Endothelial cell (in vitro differentiated cells): Measurements from ENCODE around the gene CIDEC. TPM values are rescaled to one million over a fixed set of nuclear protein-coding genes. Genes with fewer than 3 reads are reported as not detected.

Experiments
- DNase-seq: peaks from one replicate; pipeline ENCODE4 v3.0.0; 2021; ENCODE audit warnings: low spot score
- H3K27ac Mint-ChIP-seq: one replicate; pipeline ENCODE4 v1.8.0; 2021; ENCODE audit warnings: mixed read lengths, inconsistent platforms; ENCODE audit not compliant: unreplicated experiment
- H3K27me3 Mint-ChIP-seq: one replicate; pipeline ENCODE4 v1.8.0; 2021; ENCODE audit warnings: mild to moderate bottlenecking, moderate library complexity, mixed read lengths, inconsistent platforms; ENCODE audit not compliant: unreplicated experiment
- H3K36me3 Mint-ChIP-seq: one replicate; pipeline ENCODE4 v1.8.0; 2021; ENCODE audit warnings: mild to moderate bottlenecking, low read depth, mixed read lengths, inconsistent platforms; ENCODE audit not compliant: unreplicated experiment
- H3K4me1 Mint-ChIP-seq: one replicate; pipeline ENCODE4 v1.8.0; 2021; ENCODE audit warnings: mild to moderate bottlenecking, mixed read lengths, inconsistent platforms; ENCODE audit not compliant: unreplicated experiment
- H3K4me3 Mint-ChIP-seq: one replicate; pipeline ENCODE4 v1.8.0; 2021; ENCODE audit warnings: mild to moderate bottlenecking, mixed read lengths, inconsistent platforms; ENCODE audit not compliant: unreplicated experiment
- H3K9me3 Mint-ChIP-seq: one replicate; pipeline ENCODE4 v1.8.0; 2021; ENCODE audit warnings: mixed read lengths, inconsistent platforms; ENCODE audit not compliant: unreplicated experiment
- total RNA-seq: library from RNA; stranded (reverse); fragmentation: NEBNext Ultra II Directional; extraction: Animal tissue kit (Norgen Biotek cat#: 25700); gene quantifications from one replicate; pipeline ENCODE4 v1.2.1, GENCODE V29; 2021; ENCODE audit not compliant: unreplicated experiment
- TF ChIP-seq, protein P1 (sequence below): fragments of 200-600 bp; sonication (generic); IDR thresholded peaks from one replicate; pipeline ENCODE4 v1.5.0; 2021; ENCODE audit warnings: antibody characterized with exemption; ENCODE audit not compliant: unreplicated experiment

CIDEC gene
- total RNA-seq, 1 donor from 2014 or later = not detected

DNA sequence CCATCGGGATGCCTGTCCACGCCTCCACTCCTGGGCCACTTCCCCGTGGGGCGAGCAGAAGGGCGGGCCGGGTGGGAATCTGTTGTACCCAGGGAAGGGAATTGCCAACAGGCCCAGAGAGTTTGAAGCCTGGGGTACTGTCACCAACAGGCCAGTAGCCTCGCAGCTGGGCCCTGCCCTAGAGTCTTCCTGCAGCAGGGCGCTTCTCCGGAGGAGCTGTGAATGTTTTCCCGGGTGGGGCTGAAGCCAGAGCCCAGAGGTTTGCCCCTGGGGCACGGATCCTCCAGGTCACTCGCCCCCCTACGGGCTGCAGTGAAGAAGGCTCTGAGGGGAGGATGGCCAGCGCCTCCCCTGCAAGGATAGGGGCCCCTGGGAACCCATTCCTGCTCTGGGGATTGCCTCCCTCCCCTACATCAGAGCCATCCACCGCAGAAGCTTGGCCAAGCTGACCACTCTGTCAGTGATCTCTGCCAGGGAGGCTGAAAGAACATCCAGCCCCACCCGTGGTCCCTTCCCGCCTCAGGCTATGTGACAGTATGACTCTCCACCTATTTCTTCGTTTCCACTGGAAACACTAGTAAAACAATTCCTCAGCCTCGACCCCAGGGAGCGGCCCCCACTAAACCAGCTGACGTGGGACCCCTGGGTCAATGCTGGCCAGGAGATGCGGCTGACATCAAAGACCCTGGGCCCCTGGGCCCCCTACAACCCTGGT, 16.8 kb downstream of the CIDEC start:
- TF ChIP-seq, protein P1, sequence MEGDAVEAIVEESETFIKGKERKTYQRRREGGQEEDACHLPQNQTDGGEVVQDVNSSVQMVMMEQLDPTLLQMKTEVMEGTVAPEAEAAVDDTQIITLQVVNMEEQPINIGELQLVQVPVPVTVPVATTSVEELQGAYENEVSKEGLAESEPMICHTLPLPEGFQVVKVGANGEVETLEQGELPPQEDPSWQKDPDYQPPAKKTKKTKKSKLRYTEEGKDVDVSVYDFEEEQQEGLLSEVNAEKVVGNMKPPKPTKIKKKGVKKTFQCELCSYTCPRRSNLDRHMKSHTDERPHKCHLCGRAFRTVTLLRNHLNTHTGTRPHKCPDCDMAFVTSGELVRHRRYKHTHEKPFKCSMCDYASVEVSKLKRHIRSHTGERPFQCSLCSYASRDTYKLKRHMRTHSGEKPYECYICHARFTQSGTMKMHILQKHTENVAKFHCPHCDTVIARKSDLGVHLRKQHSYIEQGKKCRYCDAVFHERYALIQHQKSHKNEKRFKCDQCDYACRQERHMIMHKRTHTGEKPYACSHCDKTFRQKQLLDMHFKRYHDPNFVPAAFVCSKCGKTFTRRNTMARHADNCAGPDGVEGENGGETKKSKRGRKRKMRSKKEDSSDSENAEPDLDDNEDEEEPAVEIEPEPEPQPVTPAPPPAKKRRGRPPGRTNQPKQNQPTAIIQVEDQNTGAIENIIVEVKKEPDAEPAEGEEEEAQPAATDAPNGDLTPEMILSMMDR = no peak
- no peak overlapping the region for H3K27ac Mint-ChIP-seq
- H3K9me3 Mint-ChIP-seq = no peaks in the 10 kb centered on the region
- DNase-seq = no peak
- H3K36me3 Mint-ChIP-seq = no peaks in the 10 kb centered on the region
- no peak overlapping the region for H3K4me3 Mint-ChIP-seq
- H3K4me1 Mint-ChIP-seq = no peaks in the 10 kb centered on the region
- peaks cover 6% of the 10 kb centered on the region for H3K27me3 Mint-ChIP-seq

DNA sequence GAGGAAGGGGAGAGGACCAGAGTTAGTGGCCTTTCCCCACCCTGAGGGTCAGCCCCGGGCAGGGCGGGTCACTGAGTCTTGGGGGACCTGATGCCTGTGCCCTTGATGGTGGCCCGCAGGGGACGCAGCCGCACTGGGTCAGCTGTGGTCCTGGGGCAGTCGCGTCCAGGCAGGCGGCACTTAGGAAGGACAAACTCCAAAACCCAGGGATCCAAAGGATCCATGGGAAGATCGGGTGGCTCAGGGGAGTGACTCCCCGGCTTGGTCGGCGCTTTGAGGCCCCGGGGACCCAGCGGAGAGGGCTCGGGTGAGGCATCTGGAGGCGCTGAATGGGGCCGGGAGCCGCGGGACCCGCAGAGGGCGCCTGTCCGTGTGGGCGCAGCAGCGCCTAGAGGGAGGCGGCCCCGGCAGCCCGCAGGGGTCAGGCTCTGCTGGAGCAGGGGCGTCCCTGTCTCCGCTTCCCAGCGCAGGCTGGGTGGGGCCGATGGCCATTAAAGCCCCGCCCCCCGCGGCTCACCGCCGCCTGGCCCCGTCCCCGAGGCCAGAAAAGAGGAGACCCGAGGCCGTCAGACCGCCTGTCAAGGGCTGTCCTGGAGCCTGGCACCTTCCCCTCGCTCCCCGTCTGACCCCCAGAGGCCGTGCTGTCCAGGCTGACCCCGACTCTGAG, 17.5 kb downstream of the CIDEC start:
- no peak overlapping the region for H3K27ac Mint-ChIP-seq
- TF ChIP-seq, protein P1 = no peak

DNA sequence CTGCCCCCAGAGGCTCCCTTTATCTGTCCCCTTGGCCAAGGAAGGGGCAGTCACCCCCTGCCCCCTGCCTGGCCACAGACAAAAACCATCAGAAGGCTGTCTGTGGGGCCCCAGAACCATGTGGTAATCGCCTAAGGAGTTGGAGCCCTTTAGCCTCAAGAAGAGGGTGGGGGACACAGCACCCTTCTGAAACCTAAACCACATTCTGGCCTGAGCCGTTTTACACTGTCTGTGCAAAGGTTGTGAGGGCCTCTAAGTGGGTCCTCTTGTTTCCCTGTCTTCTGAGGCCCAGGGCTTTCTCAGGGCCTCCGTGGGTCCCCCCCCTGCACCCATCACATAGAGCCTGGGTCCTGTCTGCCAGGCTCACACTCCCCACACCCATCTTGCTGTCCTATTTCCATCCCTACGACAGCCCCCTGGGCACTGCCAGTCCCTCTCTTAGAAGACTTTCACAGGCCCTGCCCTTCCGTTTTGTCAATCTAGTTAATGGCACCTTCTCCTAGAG, 18.4 kb downstream of the CIDEC start:
- H3K27ac Mint-ChIP-seq = no peak overlapping the region

More for the DNA sequence above, 17.5 kb downstream of the CIDEC start:
- Mint-ChIP-seq H3K4me3 (no peak overlapping the region), H3K9me3 (no peaks in the 10 kb centered on the region), H3K4me1 (no peaks in the 10 kb centered on the region), H3K27me3 (peaks cover 6% of the 10 kb centered on the region), H3K36me3 (no peaks in the 10 kb centered on the region)
- DNase-seq = peak; percentile 48

DNA sequence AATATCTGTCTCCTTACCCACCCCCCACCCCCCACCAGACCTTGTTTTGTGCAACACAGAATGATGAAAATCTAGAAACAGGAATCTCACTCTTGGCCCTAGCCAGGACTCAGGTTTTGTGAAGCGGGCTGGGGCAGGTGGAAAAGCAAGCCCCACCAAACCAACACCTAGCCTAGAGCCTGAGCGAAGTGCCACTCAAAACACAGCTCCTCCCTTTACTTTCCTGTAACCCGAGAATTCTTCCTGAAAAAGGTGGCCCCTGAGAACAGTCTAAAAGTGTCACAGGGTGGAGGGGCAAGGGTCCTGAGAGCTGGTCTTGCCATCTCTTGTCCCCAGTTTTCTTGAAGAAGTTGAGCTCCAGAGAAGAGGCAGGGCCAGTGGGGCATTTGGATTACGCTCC, 18.9 kb downstream of the CIDEC start:
- H3K4me3 Mint-ChIP-seq = no peak overlapping the region
- H3K4me1 Mint-ChIP-seq = no peaks in the 10 kb centered on the region
- H3K27ac Mint-ChIP-seq = no peak overlapping the region
- no peaks in the 10 kb centered on the region for H3K9me3 Mint-ChIP-seq
- H3K36me3 Mint-ChIP-seq = no peaks in the 10 kb centered on the region
- H3K27me3 Mint-ChIP-seq = peaks cover 2% of the 10 kb centered on the region
- no peak for DNase-seq
- TF ChIP-seq, protein P1 = no peak

More for the DNA sequence above, 18.4 kb downstream of the CIDEC start:
- no peaks in the 10 kb centered on the region for H3K36me3 Mint-ChIP-seq
- H3K27me3 Mint-ChIP-seq = peaks cover 6% of the 10 kb centered on the region
- H3K4me3 Mint-ChIP-seq = no peak overlapping the region
- H3K9me3 Mint-ChIP-seq = no peaks in the 10 kb centered on the region
- no peak for DNase-seq
- TF ChIP-seq, protein P1 = no peak
- H3K4me1 Mint-ChIP-seq = no peaks in the 10 kb centered on the region

DNA sequence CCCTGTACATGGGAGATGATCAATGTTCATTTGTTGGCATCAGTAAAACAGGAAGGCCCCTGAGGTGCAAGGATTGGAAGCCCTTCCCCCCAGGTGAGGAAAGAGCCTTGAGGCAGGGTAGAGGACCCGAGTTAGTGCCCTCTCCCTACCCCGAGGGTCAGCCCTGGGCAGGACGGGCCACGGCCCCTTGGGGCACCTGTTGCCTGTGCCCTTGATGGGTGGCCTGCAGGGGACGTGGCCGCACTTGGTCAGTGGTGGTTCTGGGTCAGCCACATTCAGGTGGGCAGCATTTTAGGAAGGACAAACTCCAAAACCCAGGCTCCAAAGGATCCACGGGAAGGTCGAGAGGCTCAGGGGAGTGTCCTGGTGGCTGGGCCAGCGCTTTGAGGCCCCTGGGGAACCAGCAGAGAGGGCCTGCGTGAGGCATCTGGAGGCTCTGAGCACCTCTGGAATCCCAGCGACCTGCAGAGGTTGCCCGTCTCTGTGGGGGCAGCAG, 20.5 kb downstream of the CIDEC start:
- TF ChIP-seq, protein P1 = no peak
- no peaks in the 10 kb centered on the region for H3K4me1 Mint-ChIP-seq
- H3K27ac Mint-ChIP-seq = no peak overlapping the region
- H3K9me3 Mint-ChIP-seq = no peaks in the 10 kb centered on the region
- peaks cover 2% of the 10 kb centered on the region for H3K27me3 Mint-ChIP-seq
- no peak overlapping the region for H3K4me3 Mint-ChIP-seq
- H3K36me3 Mint-ChIP-seq = no peaks in the 10 kb centered on the region
- no peak for DNase-seq
